GM21367 (cell line): ENCODE results near the gene DDX18.
"Not testable (repeated sequence)": the region's sequence is repeated elsewhere in the genome, so short reads cannot be mapped to it uniquely, and the experiment has no call there.

ENCODE experiments used
- ATAC-seq: cut with Tn5 transposase; IDR thresholded peaks from one replicate; pipeline ENCODE4 v1.9.1; 2021; ENCODE audit not compliant: unreplicated experiment

DDX18 gene

DNA sequence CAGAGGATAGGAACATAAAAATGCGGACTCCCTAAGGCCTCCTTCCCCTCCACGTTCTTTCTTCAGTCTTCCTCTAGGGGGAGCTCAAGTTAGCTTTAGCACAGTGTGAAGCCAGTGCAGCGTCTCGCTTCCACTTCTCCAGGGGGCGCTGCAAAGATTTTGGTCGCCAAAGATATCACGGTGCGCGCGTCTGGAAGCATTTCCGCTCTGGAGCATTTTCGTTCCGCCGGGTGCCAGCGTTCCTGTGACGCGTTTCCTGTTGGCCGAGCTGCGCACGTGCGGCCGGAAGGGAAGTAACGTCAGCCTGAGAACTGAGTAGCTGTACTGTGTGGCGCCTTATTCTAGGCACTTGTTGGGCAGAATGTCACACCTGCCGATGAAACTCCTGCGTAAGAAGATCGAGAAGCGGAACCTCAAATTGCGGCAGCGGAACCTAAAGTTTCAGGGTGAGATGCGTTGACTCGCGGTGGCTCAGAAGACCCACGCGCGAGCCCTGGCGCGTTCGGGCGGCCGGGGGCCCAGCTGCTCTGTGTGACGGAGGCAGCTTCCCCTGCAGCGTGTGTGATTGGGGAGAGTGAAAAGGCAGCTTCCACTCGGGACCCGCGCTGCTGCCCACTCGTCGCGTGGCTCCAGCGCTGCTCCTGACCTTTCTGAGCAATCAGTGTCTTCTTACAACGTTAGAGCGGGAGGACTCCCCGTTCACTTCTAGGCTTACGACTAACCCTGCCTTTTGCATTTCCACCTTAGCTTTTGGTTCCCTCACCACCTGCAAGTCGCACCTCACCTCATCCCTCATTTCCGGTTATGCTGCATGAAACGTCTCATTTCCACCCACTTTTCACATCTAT lies at the start of gene DDX18:
Gene DDX18 (plus strand): TSS at position 275 of the 848 bp plus-strand sequence. CDS start 87 bp downstream, at position 362.
- ATAC-seq = peak; percentile 96

DNA sequence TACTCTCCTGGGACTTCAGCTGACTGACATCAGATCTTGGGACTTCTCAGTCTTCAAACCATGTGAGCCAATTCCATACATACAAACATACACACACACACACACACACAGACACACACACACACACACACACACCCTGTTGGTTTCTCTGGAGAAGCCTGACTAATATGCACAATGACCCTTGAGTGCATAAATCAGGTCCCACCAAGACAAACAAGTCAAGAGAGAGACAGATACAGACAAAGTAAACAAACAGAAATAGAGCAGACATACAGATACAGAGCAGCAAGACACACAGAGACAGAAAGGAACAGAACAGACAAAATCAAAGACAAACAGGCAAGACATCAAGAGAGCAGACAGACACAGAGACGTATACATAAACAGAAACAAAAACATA lies 43.8 kb upstream of the DDX18 start:
- ATAC-seq = no peak

DNA sequence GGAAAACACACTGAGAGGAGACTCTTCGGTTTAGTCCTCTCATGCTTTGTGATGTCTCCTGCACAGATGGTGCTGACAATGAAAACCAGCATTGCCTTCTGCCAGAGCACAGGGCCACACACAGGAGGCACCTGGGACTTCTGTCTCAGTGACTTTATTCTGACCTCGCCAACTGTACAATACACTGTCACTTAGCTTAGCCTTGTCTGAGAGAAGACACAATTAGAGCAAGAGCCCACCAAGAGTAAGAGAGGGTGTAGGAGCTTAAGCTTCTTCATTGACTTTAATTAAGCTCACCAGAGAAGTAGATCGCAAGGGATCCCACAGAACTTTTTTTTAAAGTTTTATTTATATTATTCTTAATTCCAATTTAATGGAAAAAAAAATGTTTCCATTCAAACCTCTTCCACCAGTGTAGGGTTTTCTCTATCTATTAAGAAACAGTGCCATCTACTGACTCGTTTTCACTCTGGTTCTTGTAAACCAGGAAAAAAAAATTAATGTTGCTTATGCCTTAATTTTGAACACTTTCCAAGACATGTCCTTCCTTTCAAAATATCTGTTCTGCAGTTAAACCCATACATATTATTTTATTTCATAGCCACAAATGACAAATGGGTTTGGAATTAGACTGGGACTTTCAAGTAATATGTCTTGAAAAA lies 42.4 kb upstream of the DDX18 start:
- ATAC-seq = no peak

DNA sequence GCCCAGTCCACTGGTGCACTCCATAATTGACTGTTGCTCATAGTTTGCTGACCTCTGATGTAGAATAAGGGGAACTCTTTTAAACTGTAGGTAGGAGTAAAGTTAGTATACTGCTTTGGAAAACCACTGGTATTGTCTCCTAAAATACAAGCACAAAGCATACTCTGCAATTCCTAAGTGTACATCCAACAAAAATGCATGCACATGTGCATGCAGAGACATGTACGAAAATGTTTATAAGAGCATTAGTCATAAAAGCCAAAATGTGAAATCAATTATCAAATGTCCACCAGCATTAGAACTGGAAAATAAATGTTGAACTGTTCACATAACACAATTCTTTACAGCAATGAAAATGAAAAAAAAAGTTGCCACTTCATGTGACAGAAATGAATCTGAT lies 39.8 kb upstream of the DDX18 start:
- no peak for ATAC-seq

DNA sequence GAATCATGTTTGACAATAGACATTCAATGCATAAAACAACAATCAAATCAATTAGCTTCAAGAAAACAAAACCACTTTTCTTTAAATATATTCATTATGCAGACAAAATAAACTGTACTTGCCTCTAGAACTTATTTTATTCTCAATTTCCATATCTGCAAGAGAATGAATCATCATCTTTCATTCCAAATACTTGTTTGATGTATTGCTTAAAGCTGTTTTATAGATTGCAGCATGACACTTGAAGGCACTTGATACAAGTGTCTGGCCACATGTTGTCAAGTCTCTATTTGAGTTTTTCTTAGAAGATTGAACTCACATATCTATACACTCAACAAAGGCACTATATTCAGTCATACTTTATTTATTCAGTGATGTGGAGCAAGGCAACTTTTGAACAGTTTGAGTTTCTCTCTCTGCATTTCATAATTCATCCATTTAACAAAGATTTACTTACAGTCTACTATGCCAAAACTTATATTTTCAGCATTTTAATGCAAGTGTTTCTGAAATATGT lies 38.7 kb upstream of the DDX18 start:
- no peak for ATAC-seq

DNA sequence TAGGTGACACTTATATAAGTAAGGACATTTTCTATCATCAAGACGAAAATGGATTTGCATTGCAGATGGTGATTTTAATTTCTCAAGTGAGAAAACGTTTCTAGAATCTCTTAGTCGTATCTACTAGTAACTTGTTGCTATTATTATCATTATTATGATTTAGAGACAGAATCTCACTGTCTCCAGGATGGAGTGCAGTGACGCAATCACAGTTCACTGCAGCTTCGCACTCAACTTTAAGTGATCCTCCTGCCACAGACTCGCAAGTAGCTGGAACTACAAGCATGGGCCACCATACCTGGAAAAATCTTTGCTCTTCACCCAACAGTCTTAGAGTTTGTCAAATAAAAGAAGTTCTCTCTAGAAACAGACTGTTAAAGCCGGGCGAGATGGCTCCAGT lies 37.6 kb upstream of the DDX18 start:
- no peak for ATAC-seq

DNA sequence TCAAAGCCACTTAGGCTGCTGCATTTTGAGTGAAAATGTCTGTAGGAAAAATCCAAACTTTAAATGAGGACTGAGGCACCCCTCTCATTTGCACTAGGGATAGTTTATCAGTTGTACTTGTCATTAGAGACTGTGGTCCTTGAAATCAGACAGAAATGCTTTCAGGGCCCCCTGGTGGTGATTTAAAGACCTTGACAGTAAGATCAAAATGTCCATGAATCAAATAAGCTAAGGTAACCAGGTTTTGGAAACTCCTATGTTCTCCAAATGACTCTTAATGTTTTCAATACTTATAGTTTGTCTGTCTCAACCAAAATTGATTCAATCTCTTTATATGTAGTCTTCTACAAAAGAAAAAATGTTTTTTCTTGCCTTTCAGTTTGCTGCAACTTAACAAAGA lies 28.8 kb upstream of the DDX18 start:
- ATAC-seq = no peak

DNA sequence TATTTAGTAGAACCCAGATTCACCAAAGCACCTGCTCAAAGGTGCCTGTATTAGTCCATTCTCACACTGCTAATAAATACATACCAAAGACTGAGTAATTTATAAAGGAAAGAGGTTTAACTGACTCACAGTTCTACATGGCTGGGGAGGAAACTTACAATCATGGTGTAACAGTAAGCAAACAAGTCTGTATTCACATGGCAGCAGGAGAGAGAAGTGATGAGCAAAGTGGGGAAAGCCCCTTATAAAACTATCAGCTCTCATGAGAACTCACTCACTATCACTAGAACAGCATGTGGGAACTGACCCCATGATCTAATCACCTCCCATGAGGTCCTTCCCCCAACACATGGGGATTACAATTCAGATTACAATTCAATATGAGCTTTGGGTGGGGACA lies 28.0 kb upstream of the DDX18 start:
- ATAC-seq = no peak

DNA sequence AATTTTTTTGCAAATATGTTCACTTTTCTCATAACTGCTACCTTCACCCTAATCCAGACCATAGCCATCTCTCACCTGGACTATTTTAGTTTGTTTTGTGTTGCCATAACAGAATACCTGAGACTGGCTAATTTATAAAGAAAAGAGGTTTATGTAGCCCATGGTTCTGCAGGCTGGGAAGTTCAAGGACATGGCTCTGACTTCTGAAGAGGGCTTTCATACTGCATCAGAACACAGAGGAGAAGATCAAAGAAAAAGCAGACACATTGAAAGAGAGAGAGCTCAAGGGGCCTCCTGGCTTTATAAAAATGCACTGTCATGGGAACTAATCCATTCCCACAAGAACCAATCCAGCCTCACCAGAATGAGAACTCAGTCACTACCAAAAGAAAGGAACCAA lies 25.0 kb upstream of the DDX18 start:
- no peak for ATAC-seq

DNA sequence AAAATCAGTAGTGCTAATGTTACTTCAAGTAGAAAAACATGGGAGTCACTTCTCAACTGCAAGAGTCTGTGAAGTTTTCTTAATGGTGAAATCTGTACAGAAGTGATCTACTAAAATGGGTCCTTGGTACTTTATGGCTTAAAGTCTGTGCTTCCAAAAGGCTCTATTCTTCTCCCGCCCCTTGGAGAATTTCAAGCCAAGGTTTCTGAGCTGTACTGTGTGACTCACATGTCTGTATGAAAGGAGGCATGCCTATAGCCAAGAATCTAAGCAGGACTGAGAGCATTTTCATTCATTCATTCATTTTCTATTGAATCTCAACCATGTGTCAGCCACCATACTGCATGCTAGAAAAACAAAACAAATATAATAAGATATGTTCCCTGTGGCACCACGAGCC lies 19.8 kb upstream of the DDX18 start:
- ATAC-seq = no peak

DNA sequence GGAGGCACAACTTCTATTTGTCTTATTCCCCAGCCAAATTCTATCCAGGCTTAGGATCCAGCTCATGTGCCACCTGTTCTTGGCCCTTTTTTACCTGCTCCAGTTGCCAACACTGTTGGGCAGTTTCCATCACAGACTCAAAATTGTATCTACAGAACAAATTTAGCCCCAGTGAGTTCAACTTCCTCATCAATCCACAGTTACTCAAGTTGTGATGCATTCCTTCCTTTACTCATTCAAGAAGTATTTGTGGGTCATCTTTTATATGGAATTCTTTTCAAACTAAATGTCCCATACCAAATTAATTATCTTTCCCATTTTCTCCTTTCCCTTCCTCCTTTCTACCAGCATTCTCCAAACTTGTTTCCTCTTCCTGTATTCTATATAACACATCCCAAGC lies 12.7 kb upstream of the DDX18 start:
- no peak for ATAC-seq

DNA sequence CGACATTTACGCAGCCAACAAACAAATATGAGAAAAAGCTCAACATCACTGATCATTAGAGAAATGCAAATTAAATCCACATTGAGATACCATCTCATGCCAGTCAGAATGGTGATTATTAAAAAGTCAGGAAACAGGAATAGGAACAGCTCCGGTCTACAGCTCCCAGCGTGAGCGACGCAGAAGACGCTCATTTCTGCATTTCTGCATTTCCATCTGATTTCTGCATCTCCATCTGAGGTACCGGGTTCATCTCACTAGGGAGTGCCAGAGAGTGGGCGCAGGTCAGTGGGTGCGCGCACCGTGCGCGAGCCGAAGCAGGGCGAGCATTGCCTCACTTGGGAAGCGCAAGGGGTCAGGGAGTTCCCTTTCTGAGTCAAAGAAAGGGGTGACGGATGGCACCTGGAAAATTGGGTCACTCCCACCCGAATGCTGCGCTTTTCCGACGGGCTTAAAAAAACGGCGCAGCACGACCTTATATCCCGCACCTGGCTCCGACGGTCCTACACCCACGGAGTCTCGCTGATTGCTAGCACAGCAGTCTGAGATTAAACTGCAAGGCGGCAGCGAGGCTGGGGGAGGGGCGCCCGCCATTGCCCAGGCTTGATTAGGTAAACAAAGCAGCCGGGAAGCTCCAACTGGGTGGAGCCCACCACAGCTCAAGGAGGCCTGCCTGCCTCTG lies 10.7 kb upstream of the DDX18 start:
- ATAC-seq = not testable (repeated sequence)

DNA sequence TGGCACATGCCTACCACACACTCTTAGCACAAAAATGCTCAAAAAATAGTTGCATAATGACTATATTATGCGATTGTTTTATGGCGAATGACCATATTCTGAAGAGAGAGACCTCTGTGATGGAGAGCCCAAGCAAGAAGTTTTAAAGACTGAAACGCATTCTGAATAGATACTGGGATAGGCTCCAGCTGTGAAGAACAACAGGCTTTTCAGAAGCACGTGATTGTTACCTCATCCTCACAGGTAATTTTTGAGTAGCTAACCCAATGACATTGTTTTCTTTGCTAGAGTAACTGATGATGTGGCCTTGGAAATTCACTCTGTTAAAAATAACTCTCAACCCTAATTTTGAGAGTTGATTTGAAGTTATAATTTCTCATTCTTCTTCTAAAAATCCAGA lies 2.0 kb upstream of the DDX18 start:
- ATAC-seq = no peak

DNA sequence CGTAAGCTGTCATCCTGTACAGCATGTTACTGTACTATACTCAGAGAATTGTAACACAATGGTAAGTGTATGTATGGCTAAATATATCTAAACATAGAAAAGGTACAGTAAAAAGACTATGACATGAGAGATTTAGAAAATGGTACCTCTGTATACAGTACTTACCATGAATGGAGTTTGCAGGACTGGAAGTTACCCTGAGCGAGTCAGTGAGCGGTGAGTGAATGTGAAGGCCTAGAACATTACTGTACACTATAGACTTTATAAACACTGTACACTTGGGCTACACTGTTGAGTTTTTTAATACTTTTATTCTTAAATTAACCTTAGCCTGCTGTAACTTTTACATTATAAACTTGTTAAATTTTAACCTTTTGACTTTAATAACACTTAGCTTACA lies 1.5 kb downstream of the DDX18 start:
- ATAC-seq = no peak

DNA sequence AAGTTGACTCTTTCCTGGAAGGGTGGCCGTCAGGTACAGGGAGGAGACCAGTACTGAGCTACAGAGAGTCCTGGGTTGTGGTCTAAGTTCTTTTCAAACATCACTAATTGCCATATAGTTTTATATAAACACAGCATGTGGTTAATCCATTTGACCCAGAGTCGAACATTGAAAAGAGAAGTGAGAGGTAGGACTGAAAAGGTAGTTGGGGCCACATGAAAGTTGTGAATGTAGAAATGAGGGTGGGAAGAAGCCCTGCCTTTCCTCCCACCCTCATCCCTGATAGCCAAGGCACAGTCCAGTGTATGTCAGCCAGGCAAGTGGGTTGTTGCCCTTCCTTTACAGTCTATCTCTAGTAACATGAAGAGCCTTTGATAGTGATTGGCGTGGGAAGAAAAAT lies 4.4 kb downstream of the DDX18 start:
- no peak for ATAC-seq

DNA sequence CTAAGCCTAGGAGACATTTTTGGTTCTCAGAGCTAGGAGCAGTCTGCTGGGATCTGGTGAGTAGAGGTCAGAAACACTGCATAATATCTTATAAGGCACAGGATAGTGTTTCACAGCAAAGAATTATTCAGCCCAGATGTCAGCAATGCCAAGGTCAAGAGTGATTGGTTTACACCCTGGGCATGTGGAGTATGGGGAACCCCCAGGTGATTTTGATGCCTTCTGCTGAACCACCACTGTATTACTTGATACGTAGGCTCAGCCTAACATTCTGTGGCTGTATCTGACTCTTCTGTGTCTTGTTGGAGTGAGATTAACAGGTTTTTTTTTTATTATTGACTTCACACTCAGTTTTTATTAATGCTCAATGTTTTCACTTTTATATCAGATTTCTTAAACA lies 6.0 kb downstream of the DDX18 start:
- peak; percentile 45 for ATAC-seq

DNA sequence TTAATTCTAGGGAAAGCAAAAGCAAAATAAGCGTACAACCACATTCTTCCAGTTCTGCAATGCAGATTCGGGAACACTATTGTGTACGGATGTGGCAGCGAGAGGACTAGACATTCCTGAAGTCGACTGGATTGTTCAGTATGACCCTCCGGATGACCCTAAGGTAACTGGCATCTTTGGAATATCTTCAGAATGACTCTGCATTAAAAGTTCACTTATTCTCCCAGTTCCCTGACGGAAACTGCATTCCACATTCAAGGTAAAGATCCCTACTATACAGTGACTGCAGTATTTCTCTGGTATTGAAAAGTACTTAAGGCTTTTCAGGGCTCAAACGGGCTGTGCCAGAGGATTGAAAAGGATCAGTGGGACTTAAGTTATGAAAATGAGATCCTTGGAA lies 10.9 kb downstream of the DDX18 start:
- no peak for ATAC-seq

DNA sequence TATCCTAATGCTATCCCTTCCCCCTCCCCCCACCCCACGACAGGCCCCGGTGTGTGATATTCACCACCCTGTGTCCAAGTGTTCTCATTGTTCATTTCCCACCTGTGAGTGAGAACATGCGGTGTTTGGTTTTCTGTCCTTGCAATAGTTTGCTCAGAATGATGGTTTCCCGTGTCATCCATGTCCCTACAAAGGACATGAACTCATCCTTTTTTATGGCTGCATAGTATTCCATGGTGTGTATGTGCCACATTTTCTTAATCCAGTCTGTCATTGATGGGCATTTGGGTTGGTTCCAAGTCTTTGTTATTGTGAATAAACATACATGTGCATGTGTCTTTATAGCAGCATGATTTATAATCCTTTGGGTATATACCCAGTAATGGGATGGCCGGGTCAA lies 13.0 kb downstream of the DDX18 start:
- not testable (repeated sequence) for ATAC-seq

DNA sequence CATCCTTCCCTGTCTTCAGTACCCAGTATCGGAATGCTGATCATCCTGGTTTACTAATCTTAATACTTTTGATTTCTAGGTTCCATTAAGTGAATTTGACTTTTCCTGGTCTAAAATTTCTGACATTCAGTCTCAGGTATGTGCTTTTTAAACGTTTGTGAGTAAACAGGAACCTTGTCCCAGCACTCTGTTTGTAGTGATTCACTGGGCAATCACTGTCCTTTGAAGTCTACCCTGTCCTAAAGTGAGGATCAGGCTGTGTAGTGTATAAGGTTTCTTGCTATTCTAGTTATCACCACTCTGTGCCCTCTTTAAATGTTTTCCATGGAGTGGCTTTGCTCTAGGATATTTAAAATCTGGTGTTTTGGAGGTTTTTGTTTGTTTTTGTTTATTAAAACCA lies 14.4 kb downstream of the DDX18 start:
- ATAC-seq = no peak

DNA sequence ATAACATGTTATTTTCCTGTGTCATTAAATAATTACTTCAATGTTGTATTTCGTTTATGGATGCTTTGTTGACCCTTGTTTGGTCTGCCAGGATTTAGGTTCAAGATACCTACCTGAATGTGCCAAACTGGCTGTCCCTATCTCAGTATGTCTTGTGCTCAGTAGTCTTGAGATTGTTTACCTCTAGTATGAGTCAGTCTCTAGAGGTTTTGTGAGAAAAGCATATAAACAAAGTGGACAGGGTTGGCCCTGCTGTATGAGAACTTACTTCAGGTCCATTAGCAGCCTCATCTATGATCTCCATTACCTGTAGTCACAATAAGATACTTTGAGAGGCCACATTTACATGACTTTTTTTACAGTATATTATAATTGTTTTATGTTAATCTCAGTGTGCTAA lies 17.8 kb downstream of the DDX18 start:
- no peak for ATAC-seq

DNA sequence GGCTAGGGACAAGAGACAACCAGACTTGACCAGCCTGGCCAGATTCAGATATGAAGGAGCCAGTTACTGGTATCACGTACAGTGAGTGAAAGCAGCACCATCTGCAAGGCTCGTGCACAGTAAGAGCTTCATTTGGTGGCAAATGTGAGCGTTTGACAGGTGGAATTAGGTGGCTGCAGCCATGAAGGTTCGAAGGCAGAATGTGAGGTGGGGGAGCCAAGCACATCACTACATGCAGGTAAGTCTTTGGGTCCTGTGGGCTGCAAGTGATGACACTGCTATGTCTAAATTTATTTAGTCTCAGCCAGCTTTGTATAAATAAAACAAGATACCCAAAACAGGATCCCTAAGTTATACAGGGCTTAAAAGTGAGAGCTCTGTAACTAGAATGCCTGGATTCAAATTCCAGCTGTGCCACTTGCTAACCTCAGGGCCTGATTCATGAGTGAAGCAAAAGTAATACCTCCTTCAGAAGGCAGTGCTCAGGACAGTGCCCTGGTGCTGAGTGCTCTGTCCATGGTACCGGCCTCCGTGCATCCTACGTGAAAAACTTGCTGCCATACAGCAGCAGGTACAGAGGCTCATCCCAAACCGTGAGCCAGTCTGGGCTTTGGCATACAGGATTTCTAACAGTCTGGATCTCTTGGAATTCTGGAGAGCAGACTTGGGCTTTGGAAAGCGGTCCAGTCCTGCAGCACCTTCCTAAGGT lies 18.6 kb downstream of the DDX18 start:
- no peak for ATAC-seq
